Measurements from ENCODE around the gene BPTF. TPM values are rescaled to one million over a fixed set of nuclear protein-coding genes. Genes with fewer than 3 reads are reported as not detected.
A peak's percentile ranks its signal among the peaks of the same experiment; 100 is the strongest.
"Not testable (repeated sequence)": the region's sequence is repeated elsewhere in the genome, so short reads cannot be mapped to it uniquely, and the experiment has no call there.

The BPTF gene
- polyA plus RNA-seq, 1 experiment = 46.0 TPM

- H3K9me3 ChIP-seq (ENCODE audit: control insufficient read depth, insufficient read depth, low read length) = no peaks in the 10 kb centered on the region
- POLR2A ChIA-PET = no interaction called here
- TF ChIP-seq, protein P1, sequence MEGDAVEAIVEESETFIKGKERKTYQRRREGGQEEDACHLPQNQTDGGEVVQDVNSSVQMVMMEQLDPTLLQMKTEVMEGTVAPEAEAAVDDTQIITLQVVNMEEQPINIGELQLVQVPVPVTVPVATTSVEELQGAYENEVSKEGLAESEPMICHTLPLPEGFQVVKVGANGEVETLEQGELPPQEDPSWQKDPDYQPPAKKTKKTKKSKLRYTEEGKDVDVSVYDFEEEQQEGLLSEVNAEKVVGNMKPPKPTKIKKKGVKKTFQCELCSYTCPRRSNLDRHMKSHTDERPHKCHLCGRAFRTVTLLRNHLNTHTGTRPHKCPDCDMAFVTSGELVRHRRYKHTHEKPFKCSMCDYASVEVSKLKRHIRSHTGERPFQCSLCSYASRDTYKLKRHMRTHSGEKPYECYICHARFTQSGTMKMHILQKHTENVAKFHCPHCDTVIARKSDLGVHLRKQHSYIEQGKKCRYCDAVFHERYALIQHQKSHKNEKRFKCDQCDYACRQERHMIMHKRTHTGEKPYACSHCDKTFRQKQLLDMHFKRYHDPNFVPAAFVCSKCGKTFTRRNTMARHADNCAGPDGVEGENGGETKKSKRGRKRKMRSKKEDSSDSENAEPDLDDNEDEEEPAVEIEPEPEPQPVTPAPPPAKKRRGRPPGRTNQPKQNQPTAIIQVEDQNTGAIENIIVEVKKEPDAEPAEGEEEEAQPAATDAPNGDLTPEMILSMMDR (IDR thresholded peaks at IDR 0.05; ENCODE audit: low read depth, low read length) = no peak
- no peak overlapping the region for H3K4me3 ChIP-seq (ENCODE audit: low read depth, low read length)
- no peak overlapping the region for H3K27ac ChIP-seq (ENCODE audit: low read depth, low read length)
- DNase-seq (ENCODE audit: low read depth, low spot score) = no peak
- H3K27me3 ChIP-seq (ENCODE audit: control insufficient read depth, insufficient read depth, low read length) = no peaks in the 10 kb centered on the region
- CTCF ChIA-PET = no interaction called here
These were observed 55.8 kb downstream of the BPTF start for GRCh38 chr17:67881083-67881482.

DNA sequence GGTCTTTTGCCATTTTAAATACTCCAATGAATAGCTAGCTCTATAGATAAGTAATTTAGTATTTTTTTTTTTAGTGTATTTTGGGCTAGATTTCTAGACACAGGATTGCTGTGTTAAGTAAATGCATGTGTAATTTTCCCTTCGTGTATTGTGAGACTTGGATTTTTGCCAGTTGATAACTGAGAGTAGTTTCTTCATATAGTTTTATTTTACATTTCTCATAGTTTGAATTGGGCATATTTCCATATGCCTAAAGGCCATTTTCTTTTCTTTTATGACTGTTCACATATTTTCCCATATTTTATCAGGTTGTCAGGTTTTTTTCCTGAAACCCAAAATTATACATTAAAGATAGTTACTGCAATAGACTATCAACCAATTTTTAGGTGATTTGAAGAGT is 59.4 kb downstream of the BPTF start:
- ChIA-PET CTCF (no interaction called here), POLR2A (no interaction called here)
- DNase-seq (ENCODE audit: low read depth, low spot score) = no peak
- H3K4me3 ChIP-seq (ENCODE audit: low read depth, low read length) = no peak overlapping the region
- H3K27me3 ChIP-seq (ENCODE audit: control insufficient read depth, insufficient read depth, low read length) = no peaks in the 10 kb centered on the region
- H3K9me3 ChIP-seq (ENCODE audit: control insufficient read depth, insufficient read depth, low read length) = no peaks in the 10 kb centered on the region
- TF ChIP-seq, protein P1 (IDR thresholded peaks at IDR 0.05; ENCODE audit: low read depth, low read length) = no peak
- H3K27ac ChIP-seq (ENCODE audit: low read depth, low read length) = no peak overlapping the region

- no peaks in the 10 kb centered on the region for H3K27me3 ChIP-seq (ENCODE audit: control insufficient read depth, insufficient read depth, low read length)
- TF ChIP-seq, protein P1 (IDR thresholded peaks at IDR 0.05; ENCODE audit: low read depth, low read length) = peak; percentile 40
- no peak overlapping the region for H3K27ac ChIP-seq (ENCODE audit: low read depth, low read length)
- CTCF ChIA-PET = interaction anchor here (1.0 to 1.2 kb wide), 3 partner anchors 9 to 92 kb away, joined by 3 read pairs; no protein-coding TSS in a partner anchor
- H3K9me3 ChIP-seq (ENCODE audit: control insufficient read depth, insufficient read depth, low read length) = no peaks in the 10 kb centered on the region
- POLR2A ChIA-PET = interaction anchor here (0.9 kb wide), 1 partner anchor 33 kb away, joined by 10 read pairs; no protein-coding TSS in a partner anchor
- DNase-seq (ENCODE audit: low read depth, low spot score) = peak; percentile 37
- no peak overlapping the region for H3K4me3 ChIP-seq (ENCODE audit: low read depth, low read length)
These were observed 66.3 kb downstream of the BPTF start for GRCh38 chr17:67891481-67892119.

- Histone ChIP-seq H3K27me3 (ENCODE audit: control insufficient read depth, insufficient read depth, low read length) (no peaks in the 10 kb centered on the region), H3K27ac (ENCODE audit: low read depth, low read length) (no peak overlapping the region), H3K9me3 (ENCODE audit: control insufficient read depth, insufficient read depth, low read length) (no peaks in the 10 kb centered on the region), H3K4me3 (ENCODE audit: low read depth, low read length) (no peak overlapping the region)
- TF ChIP-seq, protein P1 (IDR thresholded peaks at IDR 0.05; ENCODE audit: low read depth, low read length) = no peak
- no peak for DNase-seq (ENCODE audit: low read depth, low spot score)
- CTCF ChIA-PET = interaction anchor here (0.6 kb wide), 1 partner anchor 12 kb away, joined by 3 read pairs; no protein-coding TSS in a partner anchor
- POLR2A ChIA-PET = no interaction called here
These were observed 77.4 kb downstream of the BPTF start for GRCh38 chr17:67902511-67903231.

DNA sequence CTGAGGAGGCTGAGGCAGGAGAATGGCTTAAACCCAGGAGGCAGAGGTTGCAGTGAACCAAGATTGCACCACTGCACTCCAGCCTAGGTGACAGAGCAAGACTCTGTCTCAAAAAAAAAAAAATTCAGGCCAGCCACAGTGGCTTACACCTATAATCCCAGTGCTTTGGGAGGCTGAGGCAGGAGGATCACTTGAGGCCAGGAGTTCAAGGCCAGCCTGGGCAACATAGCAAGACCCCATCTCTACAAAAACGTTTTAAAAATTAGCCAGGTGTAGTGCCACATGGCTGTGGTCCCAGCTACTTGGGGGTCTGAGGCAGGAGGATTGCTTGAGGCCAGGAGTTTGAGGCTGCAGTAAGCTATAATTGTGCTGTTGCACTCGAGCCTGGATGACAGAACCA is 80.0 kb downstream of the BPTF start:
- H3K27ac ChIP-seq (ENCODE audit: low read depth, low read length); DNase-seq (ENCODE audit: low read depth, low spot score); H3K9me3 ChIP-seq (ENCODE audit: control insufficient read depth, insufficient read depth, low read length); POLR2A ChIA-PET; H3K4me3 ChIP-seq (ENCODE audit: low read depth, low read length); H3K27me3 ChIP-seq (ENCODE audit: control insufficient read depth, insufficient read depth, low read length); CTCF ChIA-PET: not testable (repeated sequence)

- DNase-seq (ENCODE audit: low read depth, low spot score); H3K4me3 ChIP-seq (ENCODE audit: low read depth, low read length); H3K27ac ChIP-seq (ENCODE audit: low read depth, low read length); H3K9me3 ChIP-seq (ENCODE audit: control insufficient read depth, insufficient read depth, low read length); H3K27me3 ChIP-seq (ENCODE audit: control insufficient read depth, insufficient read depth, low read length); CTCF ChIA-PET; POLR2A ChIA-PET: not testable (repeated sequence)
These were observed 85.0 kb downstream of the BPTF start for GRCh38 chr17:67910117-67910803.

Data from AG04450 (cell line).